Naive thymus-derived CD8-positive, alpha-beta T cell (primary cell): ENCODE data around the gene RFX2. TPM values are rescaled to one million over a fixed set of nuclear protein-coding genes. Genes with fewer than 3 reads are reported as not detected.

ENCODE experiments used
- ATAC-seq, 2 donors: fragments of 150-1000 bp; cut with Tn5 transposase in 1 of 2; sonication (Bioruptor Pico), chemical (Tn5 transposase) in 1 of 2; 1 replicate in 1 of 2; 2 replicates in 1 of 2; pipeline ENCODE4 v1.10.0; 2021; ENCODE audit warnings: mild to moderate bottlenecking in 2 of 2, moderate library complexity in 2 of 2
- POLR2A ChIA-PET: fragments of 350-600 bp; sonication (Branson Sonifier 250); formaldehyde crosslinking; loops from one replicate; lab custom pipeline; 2021; ENCODE audit warnings: antibody characterized with exemption; lab: Charles Lee
- DNase-seq, 10 donors: peaks; one replicate each; pipeline versions ENCODE4 v3.0.0 to v3.0.0-alpha.2; 2020 to 2022
- H3K27ac Mint-ChIP-seq, 10 donors: one replicate each; pipeline ENCODE4 v1.8.0; 2020 to 2022; ENCODE audit warnings: mild to moderate bottlenecking in 10 of 10, mixed read lengths in 10 of 10, moderate library complexity in 4 of 10, inconsistent platforms in 1 of 10
- H3K27me3 Mint-ChIP-seq, 5 donors: one replicate each; pipeline ENCODE4 v1.8.0; 2021 to 2022; ENCODE audit warnings: mixed read lengths in 5 of 5
- H3K36me3 Mint-ChIP-seq, 3 donors: one replicate each; pipeline ENCODE4 v1.8.0; 2020 to 2022; ENCODE audit warnings: mixed read lengths in 3 of 3, mild to moderate bottlenecking in 2 of 3, inconsistent platforms in 1 of 3
- H3K4me1 Mint-ChIP-seq, 4 donors: one replicate each; pipeline ENCODE4 v1.8.0; 2021 to 2022; ENCODE audit warnings: mixed read lengths in 4 of 4
- H3K4me3 Mint-ChIP-seq, 10 donors: one replicate each; pipeline ENCODE4 v1.8.0; 2020 to 2022; ENCODE audit warnings: mild to moderate bottlenecking in 10 of 10, mixed read lengths in 10 of 10, moderate library complexity in 6 of 10, inconsistent platforms in 1 of 10
- H3K9me3 Mint-ChIP-seq, 9 donors: one replicate each; pipeline ENCODE4 v1.8.0; 2020 to 2022; ENCODE audit warnings: mixed read lengths in 9 of 9, mild to moderate bottlenecking in 3 of 9, inconsistent platforms in 1 of 9, moderate library complexity in 1 of 9
- polyA plus RNA-seq, 3 donors: library from polyadenylated mRNA; unstranded; fragments of 300-500 nt; fragmentation: Illumina TruSeq; gene quantifications; one replicate each; pipeline ENCODE4 v1.2.3, GENCODE V29; 2021
- total RNA-seq, 8 experiments: library from RNA in 2 of 8; stranded (reverse) in 2 of 8; gene quantifications; one replicate each; pipeline ENCODE4 v1.2.3 and lab custom pipeline; 2021 to 2026

The RFX2 gene
- total and polyA plus RNA-seq, 5 experiments from 2014 or later, result 4.0 to 10.4 (median 5.9) TPM

- H3K4me1 Mint-ChIP-seq, result peaks cover 16 to 25% (median 18%) of the 10 kb centered on the region in 4 donors
- H3K36me3 Mint-ChIP-seq, result peaks cover 0 to 5% (median 0%) of the 10 kb centered on the region in 3 donors
- no peak for ATAC-seq
- H3K27ac Mint-ChIP-seq, result no peak overlapping the region
- POLR2A ChIA-PET, result no interaction called here
- no peak overlapping the region for H3K4me3 Mint-ChIP-seq
- peaks cover 0 to 10% (median 0%) of the 10 kb centered on the region in 9 donors for H3K9me3 Mint-ChIP-seq
- H3K27me3 Mint-ChIP-seq, result peaks cover 0 to 2% (median 0%) of the 10 kb centered on the region in 5 donors
- DNase-seq, result no peak
These were observed 8.3 kb downstream of the RFX2 start for GRCh38 chr19:6101991-6102390.

GRCh38 chr19:6101291-6101825 lies 8.9 kb downstream of the RFX2 start:
- Mint-ChIP-seq H3K4me3 (peak overlapping the region in 2 of 10 donors; percentile 27 to 67), H3K9me3 (peaks cover 0 to 10% (median 0%) of the 10 kb centered on the region in 9 donors), H3K27me3 (peaks cover 0 to 2% (median 0%) of the 10 kb centered on the region in 5 donors), H3K27ac (peak overlapping the region in 2 of 10 donors; percentile 30 to 39), H3K36me3 (peaks cover 0 to 5% (median 0%) of the 10 kb centered on the region in 3 donors), H3K4me1 (peaks cover 16 to 23% (median 18%) of the 10 kb centered on the region in 4 donors)
- POLR2A ChIA-PET, result interaction anchor here (0.5 kb wide), 1 partner anchor 41 kb away, joined by 3 read pairs; no protein-coding TSS in a partner anchor
- ATAC-seq (no peak), DNase-seq (no peak)

- H3K9me3 Mint-ChIP-seq, result peaks cover 0 to 10% (median 0%) of the 10 kb centered on the region in 9 donors
- POLR2A ChIA-PET, result interaction anchor here (0.7 to 1.5 kb wide), 3 partner anchors 8 to 11 kb away, joined by 3 to 9 read pairs (median 5); no protein-coding TSS in a partner anchor
- peak overlapping the region; percentile 54 to 96 (median 86) for H3K27ac Mint-ChIP-seq
- peak overlapping the region; percentile 67 to 89 (median 84) for H3K4me3 Mint-ChIP-seq
- DNase-seq, result peak in 5 of 10 donors; percentile 2 to 50 (median 31)
- H3K4me1 Mint-ChIP-seq, result peaks cover 16 to 21% (median 18%) of the 10 kb centered on the region in 4 donors
- peak; percentile 57 to 61 for ATAC-seq
- peaks cover 0 to 5% (median 0%) of the 10 kb centered on the region in 3 donors for H3K36me3 Mint-ChIP-seq
- peaks cover 0 to 2% (median 0%) of the 10 kb centered on the region in 5 donors for H3K27me3 Mint-ChIP-seq
These were observed 9.9 kb downstream of the RFX2 start for GRCh38 chr19:6100284-6100915.

GRCh38 chr19:6099599-6099998 lies 10.7 kb downstream of the RFX2 start:
- H3K9me3 Mint-ChIP-seq, result peaks cover 0 to 10% (median 0%) of the 10 kb centered on the region in 9 donors
- POLR2A ChIA-PET, result interaction anchor here (0.7 to 1.5 kb wide), 4 partner anchors 9 to 11 kb away, joined by 3 to 9 read pairs (median 4); no protein-coding TSS in a partner anchor
- H3K4me3 Mint-ChIP-seq, result peak overlapping the region in 6 of 10 donors; percentile 67 to 89 (median 86)
- peak overlapping the region in 9 of 10 donors; percentile 2 to 96 (median 86) for H3K27ac Mint-ChIP-seq
- H3K36me3 Mint-ChIP-seq, result peaks cover 0 to 5% (median 0%) of the 10 kb centered on the region in 3 donors
- DNase-seq, result no peak
- H3K27me3 Mint-ChIP-seq, result no peaks in the 10 kb centered on the region
- peaks cover 16 to 21% (median 17%) of the 10 kb centered on the region in 4 donors for H3K4me1 Mint-ChIP-seq
- ATAC-seq, result no peak

GRCh38 chr19:6099033-6099432 lies 11.3 kb downstream of the RFX2 start:
- Mint-ChIP-seq H3K4me3 (no peak overlapping the region), H3K27me3 (no peaks in the 10 kb centered on the region), H3K4me1 (peaks cover 16 to 21% (median 17%) of the 10 kb centered on the region in 4 donors), H3K36me3 (peaks cover 0 to 5% (median 0%) of the 10 kb centered on the region in 3 donors), H3K27ac (no peak overlapping the region), H3K9me3 (peaks cover 0 to 10% (median 0%) of the 10 kb centered on the region in 9 donors)
- POLR2A ChIA-PET, result interaction anchor here (1.5 kb wide), 2 partner anchors 10 kb away, joined by 4 to 9 read pairs; no protein-coding TSS in a partner anchor
- DNase-seq (no peak), ATAC-seq (no peak)

- H3K9me3 Mint-ChIP-seq, result peaks cover 0 to 10% (median 0%) of the 10 kb centered on the region in 9 donors
- peaks cover 0 to 5% (median 0%) of the 10 kb centered on the region in 3 donors for H3K36me3 Mint-ChIP-seq
- no peaks in the 10 kb centered on the region for H3K27me3 Mint-ChIP-seq
- ATAC-seq (no peak), DNase-seq (no peak)
- H3K4me3 Mint-ChIP-seq, result no peak overlapping the region
- peaks cover 16 to 25% (median 17%) of the 10 kb centered on the region in 4 donors for H3K4me1 Mint-ChIP-seq
- H3K27ac Mint-ChIP-seq, result peak overlapping the region in 1 of 10 donors; percentile 25
- POLR2A ChIA-PET, result interaction anchor here (1.5 kb wide), 1 partner anchor 10 kb away, joined by 4 read pairs; no protein-coding TSS in a partner anchor
These were observed 11.7 kb downstream of the RFX2 start for GRCh38 chr19:6098574-6098973.

- POLR2A ChIA-PET, result interaction anchor here (1.5 kb wide), 1 partner anchor 11 kb away, joined by 4 read pairs; no protein-coding TSS in a partner anchor
- Mint-ChIP-seq H3K27ac (peak overlapping the region in 3 of 10 donors; percentile 12 to 80 (median 73)), H3K36me3 (peaks cover 0 to 5% (median 0%) of the 10 kb centered on the region in 3 donors), H3K27me3 (no peaks in the 10 kb centered on the region), H3K4me1 (peaks cover 16 to 26% (median 17%) of the 10 kb centered on the region in 4 donors), H3K9me3 (peaks cover 0 to 10% (median 0%) of the 10 kb centered on the region in 9 donors), H3K4me3 (no peak overlapping the region)
- no peak for DNase-seq
- ATAC-seq, result no peak
These were observed 12.4 kb downstream of the RFX2 start for GRCh38 chr19:6097911-6098310.

GRCh38 chr19:6095760-6096159 lies 14.5 kb downstream of the RFX2 start:
- Mint-ChIP-seq H3K9me3 (peaks cover 0 to 10% (median 0%) of the 10 kb centered on the region in 9 donors), H3K36me3 (peaks cover 0 to 5% (median 0%) of the 10 kb centered on the region in 3 donors), H3K27ac (no peak overlapping the region), H3K4me3 (no peak overlapping the region), H3K4me1 (peaks cover 9 to 16% (median 11%) of the 10 kb centered on the region in 4 donors), H3K27me3 (no peaks in the 10 kb centered on the region)
- POLR2A ChIA-PET, result interaction anchor here (0.9 kb wide), 1 partner anchor 9 kb away, joined by 3 read pairs; no protein-coding TSS in a partner anchor
- ATAC-seq (no peak), DNase-seq (no peak)

GRCh38 chr19:6092329-6093286 lies 17.7 kb downstream of the RFX2 start:
- no peaks in the 10 kb centered on the region for H3K9me3 Mint-ChIP-seq
- no peak for DNase-seq
- no peaks in the 10 kb centered on the region for H3K27me3 Mint-ChIP-seq
- H3K4me1 Mint-ChIP-seq, result peaks cover 5 to 13% (median 11%) of the 10 kb centered on the region in 4 donors
- no peak for ATAC-seq
- POLR2A ChIA-PET, result no interaction called here
- no peaks in the 10 kb centered on the region for H3K36me3 Mint-ChIP-seq
- H3K4me3 Mint-ChIP-seq, result no peak overlapping the region
- peak overlapping the region in 6 of 10 donors; percentile 8 to 90 (median 58) for H3K27ac Mint-ChIP-seq

GRCh38 chr19:6091771-6092291 lies 18.5 kb downstream of the RFX2 start:
- peaks cover 12 to 21% (median 18%) of the 10 kb centered on the region in 4 donors for H3K4me1 Mint-ChIP-seq
- ATAC-seq, result no peak
- peak overlapping the region in 4 of 10 donors; percentile 13 to 90 (median 46) for H3K27ac Mint-ChIP-seq
- no peaks in the 10 kb centered on the region for H3K9me3 Mint-ChIP-seq
- no peak for DNase-seq
- POLR2A ChIA-PET, result no interaction called here
- no peaks in the 10 kb centered on the region for H3K27me3 Mint-ChIP-seq
- no peaks in the 10 kb centered on the region for H3K36me3 Mint-ChIP-seq
- H3K4me3 Mint-ChIP-seq, result no peak overlapping the region

- Mint-ChIP-seq H3K27ac (no peak overlapping the region), H3K36me3 (no peaks in the 10 kb centered on the region), H3K4me1 (peaks cover 14 to 29% (median 27%) of the 10 kb centered on the region in 4 donors), H3K4me3 (no peak overlapping the region), H3K9me3 (no peaks in the 10 kb centered on the region), H3K27me3 (no peaks in the 10 kb centered on the region)
- ATAC-seq (no peak), DNase-seq (no peak)
- POLR2A ChIA-PET, result interaction anchor here (0.5 to 2.0 kb wide), 2 partner anchors 9 to 34 kb away, joined by 3 to 9 read pairs; no protein-coding TSS in a partner anchor
These were observed 19.7 kb downstream of the RFX2 start for GRCh38 chr19:6090634-6091033.
